ENCODE results near the gene SLC6A20.

SLC6A20 gene

DNA sequence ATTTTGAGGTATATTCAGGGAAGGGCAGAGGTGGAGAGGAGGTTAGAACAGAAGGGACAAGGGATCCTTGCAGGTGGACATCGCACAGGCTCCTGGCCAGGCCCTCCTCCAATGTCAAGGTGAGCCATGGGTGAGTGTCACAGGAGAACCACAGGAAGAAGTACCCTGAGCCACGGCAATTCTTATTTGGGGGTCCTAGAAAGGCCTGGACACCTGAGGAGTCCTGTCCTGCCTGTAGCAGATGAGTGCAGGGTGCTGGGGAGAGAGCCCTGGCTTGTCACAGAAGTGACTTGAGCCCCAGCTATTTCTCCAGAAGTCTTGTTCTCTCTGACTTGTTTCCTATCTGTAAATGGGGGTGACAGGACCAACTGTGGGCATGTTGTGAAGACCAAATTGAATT lies 4.3 kb downstream of the SLC6A20 start:
- Histone ChIP-seq H3K4me1 (ENCODE audit: control insufficient read depth, insufficient read depth, low read length) (no peaks in the 10 kb centered on the region), H3K27ac (ENCODE audit: extremely low read depth, low read depth, low read length) (no peak overlapping the region), H3K9me3 (ENCODE audit: control insufficient read depth, insufficient read depth, low read depth, low read length) (no peaks in the 10 kb centered on the region), H3K4me3 (ENCODE audit: low read depth, low read length) (no peak overlapping the region), H3K36me3 (ENCODE audit: control insufficient read depth in 2 of 2, insufficient read depth in 1 of 2, low read length in 2 of 2) (no peaks in the 10 kb centered on the region)
- TF ChIP-seq, protein P1, sequence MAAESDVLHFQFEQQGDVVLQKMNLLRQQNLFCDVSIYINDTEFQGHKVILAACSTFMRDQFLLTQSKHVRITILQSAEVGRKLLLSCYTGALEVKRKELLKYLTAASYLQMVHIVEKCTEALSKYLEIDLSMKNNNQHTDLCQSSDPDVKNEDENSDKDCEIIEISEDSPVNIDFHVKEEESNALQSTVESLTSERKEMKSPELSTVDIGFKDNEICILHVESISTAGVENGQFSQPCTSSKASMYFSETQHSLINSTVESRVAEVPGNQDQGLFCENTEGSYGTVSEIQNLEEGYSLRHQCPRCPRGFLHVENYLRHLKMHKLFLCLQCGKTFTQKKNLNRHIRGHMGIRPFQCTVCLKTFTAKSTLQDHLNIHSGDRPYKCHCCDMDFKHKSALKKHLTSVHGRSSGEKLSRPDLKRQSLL (tag by site-specific recombination; IDR thresholded peaks at IDR 0.05): no peak
- TF ChIP-seq SCRT1 (tag by site-specific recombination; IDR thresholded peaks at IDR 0.05; ENCODE audit: borderline replicate concordance): no peak
- ChIA-PET CTCF (no interaction called here), POLR2A (no interaction called here)

DNA sequence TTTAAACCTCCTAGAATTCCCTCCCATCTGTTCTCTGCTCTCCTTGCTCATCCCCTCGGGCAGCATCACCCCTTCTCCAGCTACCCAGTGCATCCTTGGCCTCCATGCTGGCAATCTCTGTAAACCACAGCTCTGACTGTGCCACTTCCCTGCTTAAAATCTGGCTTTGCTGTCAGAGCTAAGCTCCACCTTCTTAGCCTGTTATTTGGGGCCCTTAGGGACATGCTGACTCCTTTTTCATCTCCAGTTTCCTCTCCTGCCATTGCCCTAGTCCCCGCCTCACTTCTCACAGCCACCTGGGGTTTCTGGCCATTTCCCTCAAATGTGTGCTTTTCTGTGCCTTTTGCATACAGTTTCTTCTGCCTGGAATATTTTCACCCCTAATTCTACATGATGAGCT lies 5.7 kb downstream of the SLC6A20 start:
- POLR2A ChIA-PET: no interaction called here
- TF ChIP-seq ZNF416 (tag by site-specific recombination; IDR thresholded peaks at IDR 0.05) (no peak), SALL2 (tag by site-specific recombination; IDR thresholded peaks at IDR 0.05; ENCODE audit: borderline replicate concordance) (no peak), ZNF529 (tag by site-specific recombination; IDR thresholded peaks at IDR 0.05; ENCODE audit: insufficient replicate concordance) (no peak), OVOL3 (tag by site-specific recombination; IDR thresholded peaks at IDR 0.05) (no peak), ZNF19 (tag by site-specific recombination; IDR thresholded peaks at IDR 0.05; ENCODE audit: low read depth) (no peak)
- TF ChIP-seq, protein P2, sequence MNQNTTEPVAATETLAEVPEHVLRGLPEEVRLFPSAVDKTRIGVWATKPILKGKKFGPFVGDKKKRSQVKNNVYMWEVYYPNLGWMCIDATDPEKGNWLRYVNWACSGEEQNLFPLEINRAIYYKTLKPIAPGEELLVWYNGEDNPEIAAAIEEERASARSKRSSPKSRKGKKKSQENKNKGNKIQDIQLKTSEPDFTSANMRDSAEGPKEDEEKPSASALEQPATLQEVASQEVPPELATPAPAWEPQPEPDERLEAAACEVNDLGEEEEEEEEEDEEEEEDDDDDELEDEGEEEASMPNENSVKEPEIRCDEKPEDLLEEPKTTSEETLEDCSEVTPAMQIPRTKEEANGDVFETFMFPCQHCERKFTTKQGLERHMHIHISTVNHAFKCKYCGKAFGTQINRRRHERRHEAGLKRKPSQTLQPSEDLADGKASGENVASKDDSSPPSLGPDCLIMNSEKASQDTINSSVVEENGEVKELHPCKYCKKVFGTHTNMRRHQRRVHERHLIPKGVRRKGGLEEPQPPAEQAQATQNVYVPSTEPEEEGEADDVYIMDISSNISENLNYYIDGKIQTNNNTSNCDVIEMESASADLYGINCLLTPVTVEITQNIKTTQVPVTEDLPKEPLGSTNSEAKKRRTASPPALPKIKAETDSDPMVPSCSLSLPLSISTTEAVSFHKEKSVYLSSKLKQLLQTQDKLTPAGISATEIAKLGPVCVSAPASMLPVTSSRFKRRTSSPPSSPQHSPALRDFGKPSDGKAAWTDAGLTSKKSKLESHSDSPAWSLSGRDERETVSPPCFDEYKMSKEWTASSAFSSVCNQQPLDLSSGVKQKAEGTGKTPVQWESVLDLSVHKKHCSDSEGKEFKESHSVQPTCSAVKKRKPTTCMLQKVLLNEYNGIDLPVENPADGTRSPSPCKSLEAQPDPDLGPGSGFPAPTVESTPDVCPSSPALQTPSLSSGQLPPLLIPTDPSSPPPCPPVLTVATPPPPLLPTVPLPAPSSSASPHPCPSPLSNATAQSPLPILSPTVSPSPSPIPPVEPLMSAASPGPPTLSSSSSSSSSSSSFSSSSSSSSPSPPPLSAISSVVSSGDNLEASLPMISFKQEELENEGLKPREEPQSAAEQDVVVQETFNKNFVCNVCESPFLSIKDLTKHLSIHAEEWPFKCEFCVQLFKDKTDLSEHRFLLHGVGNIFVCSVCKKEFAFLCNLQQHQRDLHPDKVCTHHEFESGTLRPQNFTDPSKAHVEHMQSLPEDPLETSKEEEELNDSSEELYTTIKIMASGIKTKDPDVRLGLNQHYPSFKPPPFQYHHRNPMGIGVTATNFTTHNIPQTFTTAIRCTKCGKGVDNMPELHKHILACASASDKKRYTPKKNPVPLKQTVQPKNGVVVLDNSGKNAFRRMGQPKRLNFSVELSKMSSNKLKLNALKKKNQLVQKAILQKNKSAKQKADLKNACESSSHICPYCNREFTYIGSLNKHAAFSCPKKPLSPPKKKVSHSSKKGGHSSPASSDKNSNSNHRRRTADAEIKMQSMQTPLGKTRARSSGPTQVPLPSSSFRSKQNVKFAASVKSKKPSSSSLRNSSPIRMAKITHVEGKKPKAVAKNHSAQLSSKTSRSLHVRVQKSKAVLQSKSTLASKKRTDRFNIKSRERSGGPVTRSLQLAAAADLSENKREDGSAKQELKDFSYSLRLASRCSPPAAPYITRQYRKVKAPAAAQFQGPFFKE (tag by site-specific recombination; IDR thresholded peaks at IDR 0.05; ENCODE audit: borderline replicate concordance): no peak

DNA sequence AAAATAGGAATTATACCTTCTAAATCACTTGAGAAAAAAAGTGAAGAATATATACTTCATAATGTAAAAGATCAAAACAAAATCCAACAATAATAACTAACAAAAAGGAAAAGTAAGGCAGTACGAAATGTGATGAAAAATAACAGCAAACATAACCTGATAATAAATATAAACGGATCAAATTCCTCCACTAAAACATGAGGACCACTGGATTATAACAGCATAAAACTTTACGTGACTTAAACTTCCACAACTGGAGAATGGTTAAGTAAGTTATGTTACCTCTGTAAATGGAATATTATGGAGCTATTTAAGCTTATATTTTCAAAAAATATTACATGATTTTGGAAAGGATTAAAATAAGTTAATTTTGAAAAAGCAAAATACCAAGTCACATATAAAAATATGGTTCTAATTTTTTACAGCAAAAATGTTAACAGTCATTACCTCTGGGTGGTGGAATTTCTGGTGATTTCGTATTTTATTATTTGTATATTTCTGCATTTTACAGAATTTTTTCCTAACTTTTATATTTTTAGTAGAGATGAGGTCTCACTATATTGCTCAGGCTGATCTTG lies 7.0 kb downstream of the SLC6A20 start:
- peak; percentile 82 for TF ChIP-seq SETDB1 (IDR thresholded peaks at IDR 0.05; ENCODE audit: insufficient read length, low read length)
- TF ChIP-seq ZBTB8A (tag by site-specific recombination; IDR thresholded peaks at IDR 0.05): no peak
- Histone ChIP-seq H3K4me1 (ENCODE audit: control insufficient read depth, insufficient read depth, low read length) (no peaks in the 10 kb centered on the region), H3K9me3 (ENCODE audit: control insufficient read depth, insufficient read depth, low read depth, low read length) (no peaks in the 10 kb centered on the region), H3K36me3 (ENCODE audit: control insufficient read depth in 2 of 2, insufficient read depth in 1 of 2, low read length in 2 of 2) (no peaks in the 10 kb centered on the region), H3K27ac (ENCODE audit: extremely low read depth, low read depth, low read length) (no peak overlapping the region), H3K4me3 (ENCODE audit: low read depth, low read length) (no peak overlapping the region)
- POLR2A ChIA-PET: no interaction called here
- CTCF ChIA-PET: no interaction called here

More for the DNA sequence above, 5.7 kb downstream of the SLC6A20 start:
- no peak overlapping the region for H3K4me3 ChIP-seq (ENCODE audit: low read depth, low read length)
- no peak overlapping the region for H3K27ac ChIP-seq (ENCODE audit: extremely low read depth, low read depth, low read length)
- no peaks in the 10 kb centered on the region for H3K4me1 ChIP-seq (ENCODE audit: control insufficient read depth, insufficient read depth, low read length)
- H3K9me3 ChIP-seq (ENCODE audit: control insufficient read depth, insufficient read depth, low read depth, low read length): no peaks in the 10 kb centered on the region
- CTCF ChIA-PET: interaction anchor here (1.0 kb wide), 1 partner anchor 138 kb away, joined by 3 read pairs; no protein-coding TSS in a partner anchor
- no peaks in the 10 kb centered on the region for H3K36me3 ChIP-seq (ENCODE audit: control insufficient read depth in 2 of 2, insufficient read depth in 1 of 2, low read length in 2 of 2)

DNA sequence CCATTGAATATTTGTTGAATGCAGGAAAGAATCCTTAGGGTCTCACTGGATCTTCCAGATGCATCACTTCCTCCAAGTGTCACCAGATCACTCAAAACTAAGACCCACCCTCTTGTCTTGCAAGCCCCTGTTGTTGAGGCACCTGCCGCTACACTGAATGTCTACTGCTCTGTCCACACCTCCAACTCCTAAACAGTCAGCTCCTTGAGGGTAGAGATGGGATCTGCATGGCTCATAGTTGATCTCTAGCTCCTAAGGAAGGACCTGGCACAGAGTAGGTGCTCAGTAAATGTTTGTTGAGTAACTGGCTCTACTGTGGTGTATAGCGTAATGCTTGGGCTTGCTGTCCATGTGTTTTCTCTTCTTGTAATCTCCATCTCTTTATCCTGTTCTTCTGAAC lies 8.8 kb downstream of the SLC6A20 start:
- POLR2A ChIA-PET: no interaction called here
- H3K9me3 ChIP-seq (ENCODE audit: control insufficient read depth, insufficient read depth, low read depth, low read length): no peaks in the 10 kb centered on the region
- H3K36me3 ChIP-seq (ENCODE audit: control insufficient read depth in 2 of 2, insufficient read depth in 1 of 2, low read length in 2 of 2): no peaks in the 10 kb centered on the region
- TF ChIP-seq, protein P3, sequence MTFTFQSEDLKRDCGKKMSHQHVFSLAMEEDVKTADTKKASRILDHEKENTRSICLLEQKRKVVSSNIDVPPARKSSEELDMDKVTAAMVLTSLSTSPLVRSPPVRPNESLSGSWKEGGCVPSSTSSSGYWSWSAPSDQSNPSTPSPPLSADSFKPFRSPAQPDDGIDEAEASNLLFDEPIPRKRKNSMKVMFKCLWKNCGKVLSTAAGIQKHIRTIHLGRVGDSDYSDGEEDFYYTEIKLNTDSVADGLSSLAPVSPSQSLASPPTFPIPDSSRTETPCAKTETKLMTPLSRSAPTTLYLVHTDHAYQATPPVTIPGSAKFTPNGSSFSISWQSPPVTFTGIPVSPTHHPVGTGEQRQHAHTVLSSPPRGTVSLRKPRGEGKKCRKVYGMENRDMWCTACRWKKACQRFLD (tag by site-specific recombination; IDR thresholded peaks at IDR 0.05): no peak
- TF ChIP-seq, protein P4, sequence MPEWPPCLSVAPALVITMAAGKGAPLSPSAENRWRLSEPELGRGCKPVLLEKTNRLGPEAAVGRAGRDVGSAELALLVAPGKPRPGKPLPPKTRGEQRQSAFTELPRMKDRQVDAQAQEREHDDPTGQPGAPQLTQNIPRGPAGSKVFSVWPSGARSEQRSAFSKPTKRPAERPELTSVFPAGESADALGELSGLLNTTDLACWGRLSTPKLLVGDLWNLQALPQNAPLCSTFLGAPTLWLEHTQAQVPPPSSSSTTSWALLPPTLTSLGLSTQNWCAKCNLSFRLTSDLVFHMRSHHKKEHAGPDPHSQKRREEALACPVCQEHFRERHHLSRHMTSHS (tag by site-specific recombination; IDR thresholded peaks at IDR 0.05): no peak
- TF ChIP-seq ZFP69B (tag by site-specific recombination; IDR thresholded peaks at IDR 0.05) (no peak), HOXA7 (CRISPR knock-in tag; IDR thresholded peaks at IDR 0.05; ENCODE audit: borderline replicate concordance) (no peak)
- TF ChIP-seq, protein P5, sequence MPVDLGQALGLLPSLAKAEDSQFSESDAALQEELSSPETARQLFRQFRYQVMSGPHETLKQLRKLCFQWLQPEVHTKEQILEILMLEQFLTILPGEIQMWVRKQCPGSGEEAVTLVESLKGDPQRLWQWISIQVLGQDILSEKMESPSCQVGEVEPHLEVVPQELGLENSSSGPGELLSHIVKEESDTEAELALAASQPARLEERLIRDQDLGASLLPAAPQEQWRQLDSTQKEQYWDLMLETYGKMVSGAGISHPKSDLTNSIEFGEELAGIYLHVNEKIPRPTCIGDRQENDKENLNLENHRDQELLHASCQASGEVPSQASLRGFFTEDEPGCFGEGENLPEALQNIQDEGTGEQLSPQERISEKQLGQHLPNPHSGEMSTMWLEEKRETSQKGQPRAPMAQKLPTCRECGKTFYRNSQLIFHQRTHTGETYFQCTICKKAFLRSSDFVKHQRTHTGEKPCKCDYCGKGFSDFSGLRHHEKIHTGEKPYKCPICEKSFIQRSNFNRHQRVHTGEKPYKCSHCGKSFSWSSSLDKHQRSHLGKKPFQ (tag by site-specific recombination; IDR thresholded peaks at IDR 0.05): no peak
- TF ChIP-seq, protein P1 (tag by site-specific recombination; IDR thresholded peaks at IDR 0.05): no peak

More for the DNA sequence above, 8.8 kb downstream of the SLC6A20 start:
- no peaks in the 10 kb centered on the region for H3K4me1 ChIP-seq (ENCODE audit: control insufficient read depth, insufficient read depth, low read length)
- no peak overlapping the region for H3K4me3 ChIP-seq (ENCODE audit: low read depth, low read length)
- H3K27ac ChIP-seq (ENCODE audit: extremely low read depth, low read depth, low read length): no peak overlapping the region
- CTCF ChIA-PET: no interaction called here

Measured in HEK293 (cell line).